Stimulated activated CD4-positive, alpha-beta T cell treated with anti-CD3 and anti-CD28 coated beads, Interleukin-12 subunit alpha, Interleukin-12 subunit beta, amount 100 ng/mL, for 24 hours (primary cell): ENCODE data around the gene CYP4A22.
"Not testable (repeated sequence)": the region's sequence is repeated elsewhere in the genome, so short reads cannot be mapped to it uniquely, and the experiment has no call there.

ENCODE experiments used
- DNase-seq, 2 experiments: peaks; one replicate each; pipeline ENCODE4 v3.0.0-alpha.2; 2020; ENCODE audit warnings: low read depth in 2 of 2

The CYP4A22 gene

GRCh38 chr1:47157957-47158356 is 20.7 kb downstream of the CYP4A22 start:
- not testable (repeated sequence) for DNase-seq

- DNase-seq, result no peak
Measured at GRCh38 chr1:47160716-47161115, 23.5 kb downstream of the CYP4A22 start.

- DNase-seq, result no peak
Measured at GRCh38 chr1:47161298-47162040, 24.2 kb downstream of the CYP4A22 start.

DNA sequence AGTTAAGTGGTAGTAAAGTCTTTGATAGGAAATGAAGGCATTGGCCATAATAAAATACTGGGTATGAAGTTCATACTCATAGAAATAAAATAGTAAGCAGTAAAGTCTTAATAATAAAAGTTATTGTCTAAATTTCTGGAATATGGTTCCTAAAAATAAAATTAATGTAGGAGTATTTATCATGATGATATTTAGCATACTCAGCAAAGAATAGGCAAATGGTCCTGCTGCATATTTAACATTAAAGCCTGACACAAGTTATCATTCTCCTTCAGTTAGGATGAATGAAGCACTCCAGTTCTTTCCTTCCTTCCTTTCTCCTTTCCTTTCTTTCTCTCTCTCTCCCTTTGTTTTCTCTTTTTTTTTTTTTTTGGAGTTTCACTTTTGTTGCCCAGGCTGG is 27.3 kb downstream of the CYP4A22 start:
- no peak for DNase-seq

DNA sequence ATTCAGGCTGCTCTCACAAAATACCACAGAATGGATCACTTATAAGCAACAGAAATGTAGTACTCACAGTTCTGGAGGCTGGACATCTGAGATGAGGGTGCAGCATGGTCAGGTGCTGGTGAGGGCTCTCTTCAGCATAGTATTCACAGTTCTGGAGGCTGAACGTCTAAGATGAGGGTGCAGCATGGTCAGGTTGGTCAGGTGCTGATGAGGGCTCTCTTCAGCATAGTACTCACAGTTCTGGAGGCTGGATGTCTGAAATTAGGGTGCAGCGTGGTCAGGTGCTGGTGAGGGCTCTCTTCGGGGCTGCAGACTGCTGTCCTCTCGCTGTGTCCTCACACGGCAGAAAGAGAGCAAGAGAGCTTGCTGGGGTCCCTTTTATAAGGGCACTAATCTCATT is 35.5 kb downstream of the CYP4A22 start:
- DNase-seq, result no peak

GRCh38 chr1:47174656-47175020 is 37.4 kb downstream of the CYP4A22 start:
- DNase-seq, result no peak

- peak in 1 of 2 experiments; percentile 52 for DNase-seq
Measured at GRCh38 chr1:47175227-47175934, 38.1 kb downstream of the CYP4A22 start.

DNA sequence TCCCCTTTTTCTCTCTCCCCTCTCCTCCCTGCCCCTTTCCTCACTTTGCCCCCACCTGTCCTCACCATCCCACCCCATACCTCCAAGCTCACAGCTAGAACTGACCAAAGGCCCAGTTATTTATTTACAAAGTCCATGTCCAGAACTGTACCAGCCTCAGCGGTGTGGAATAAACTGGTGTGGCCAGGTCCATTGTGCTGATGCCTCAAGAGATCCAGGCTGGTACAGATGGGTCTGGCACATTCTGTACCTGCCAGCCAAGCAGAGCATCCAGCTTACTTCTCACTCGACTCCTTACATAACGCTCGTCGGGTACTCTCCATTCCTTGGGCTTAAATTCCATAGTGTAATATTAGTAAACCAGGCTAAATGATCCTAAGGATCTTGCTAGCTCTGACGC is 40.8 kb downstream of the CYP4A22 start:
- DNase-seq, result no peak

GRCh38 chr1:47178654-47179016 is 41.4 kb downstream of the CYP4A22 start:
- DNase-seq, result no peak

DNA sequence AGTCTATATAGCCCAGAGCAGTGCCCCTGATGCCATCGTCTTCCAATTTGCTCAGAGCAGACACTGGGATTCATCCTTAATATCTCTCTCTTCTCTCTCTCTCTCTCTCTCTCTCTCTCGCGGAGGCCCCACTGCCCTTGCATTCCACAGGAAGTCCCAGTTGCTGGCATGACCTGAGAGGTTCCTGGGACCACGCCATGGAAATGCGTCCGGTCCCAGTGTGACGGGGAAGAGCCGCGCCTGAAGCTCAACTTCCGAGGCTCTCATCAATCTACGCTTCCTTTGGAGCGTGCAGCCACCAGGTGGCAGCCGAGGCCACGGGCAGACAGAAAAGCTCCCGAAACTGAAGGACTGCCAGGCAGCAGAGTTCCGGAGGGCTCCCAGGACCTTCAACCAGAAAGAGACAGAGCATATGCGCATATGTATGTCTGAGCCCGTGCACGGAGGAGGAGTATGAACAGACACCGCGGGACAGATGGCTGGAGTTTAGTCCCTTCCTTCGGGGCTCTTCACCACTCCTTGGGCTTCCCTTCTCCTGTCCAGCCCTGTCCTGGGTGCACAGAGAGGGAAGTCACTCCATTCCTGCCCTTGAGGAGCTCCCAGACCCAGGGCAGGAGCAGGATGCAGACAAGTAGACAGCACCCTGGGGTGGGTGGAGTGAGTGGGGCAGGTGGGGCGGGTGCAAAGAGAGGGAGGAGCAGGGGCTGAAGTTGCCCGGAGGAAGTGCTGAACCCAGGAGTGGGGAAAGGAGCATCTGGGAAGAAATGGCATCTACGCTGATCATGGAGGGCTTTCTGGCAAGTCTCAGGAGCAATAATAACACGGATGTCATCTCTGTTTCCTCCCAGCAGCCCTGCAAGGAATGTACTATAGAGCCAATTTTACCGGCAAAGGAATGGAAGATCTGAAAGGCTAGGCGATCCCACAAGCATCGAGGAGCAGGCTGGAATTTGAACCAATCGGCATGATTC is 42.1 kb downstream of the CYP4A22 start:
- DNase-seq, result peak; percentile 62 to 83

- DNase-seq, result no peak
Measured at GRCh38 chr1:47179988-47180563, 42.8 kb downstream of the CYP4A22 start.

DNA sequence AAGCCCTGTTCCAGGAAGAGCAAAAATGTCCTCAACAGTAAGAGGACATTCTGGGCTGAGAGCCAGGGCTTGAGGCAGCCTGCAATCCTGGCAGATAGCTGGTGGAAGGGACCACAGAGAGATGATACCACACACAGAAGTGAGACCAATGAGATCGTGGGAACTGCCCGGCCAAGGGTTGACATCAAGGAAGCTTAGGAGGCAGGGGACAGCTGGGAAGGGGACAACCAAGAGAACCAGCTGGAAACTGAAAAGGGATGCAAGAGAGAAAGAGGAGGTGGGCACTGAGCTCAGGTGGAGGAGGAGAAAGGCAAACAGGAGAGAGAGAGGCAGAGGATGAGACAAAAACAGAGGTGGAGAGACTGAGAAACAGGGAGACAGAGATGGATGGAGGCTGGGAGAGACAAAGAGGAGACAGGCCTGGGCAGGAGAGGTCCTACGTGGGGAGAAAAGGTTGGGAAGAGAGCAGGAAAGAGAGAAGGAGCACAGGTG is 43.4 kb downstream of the CYP4A22 start:
- no peak for DNase-seq

DNA sequence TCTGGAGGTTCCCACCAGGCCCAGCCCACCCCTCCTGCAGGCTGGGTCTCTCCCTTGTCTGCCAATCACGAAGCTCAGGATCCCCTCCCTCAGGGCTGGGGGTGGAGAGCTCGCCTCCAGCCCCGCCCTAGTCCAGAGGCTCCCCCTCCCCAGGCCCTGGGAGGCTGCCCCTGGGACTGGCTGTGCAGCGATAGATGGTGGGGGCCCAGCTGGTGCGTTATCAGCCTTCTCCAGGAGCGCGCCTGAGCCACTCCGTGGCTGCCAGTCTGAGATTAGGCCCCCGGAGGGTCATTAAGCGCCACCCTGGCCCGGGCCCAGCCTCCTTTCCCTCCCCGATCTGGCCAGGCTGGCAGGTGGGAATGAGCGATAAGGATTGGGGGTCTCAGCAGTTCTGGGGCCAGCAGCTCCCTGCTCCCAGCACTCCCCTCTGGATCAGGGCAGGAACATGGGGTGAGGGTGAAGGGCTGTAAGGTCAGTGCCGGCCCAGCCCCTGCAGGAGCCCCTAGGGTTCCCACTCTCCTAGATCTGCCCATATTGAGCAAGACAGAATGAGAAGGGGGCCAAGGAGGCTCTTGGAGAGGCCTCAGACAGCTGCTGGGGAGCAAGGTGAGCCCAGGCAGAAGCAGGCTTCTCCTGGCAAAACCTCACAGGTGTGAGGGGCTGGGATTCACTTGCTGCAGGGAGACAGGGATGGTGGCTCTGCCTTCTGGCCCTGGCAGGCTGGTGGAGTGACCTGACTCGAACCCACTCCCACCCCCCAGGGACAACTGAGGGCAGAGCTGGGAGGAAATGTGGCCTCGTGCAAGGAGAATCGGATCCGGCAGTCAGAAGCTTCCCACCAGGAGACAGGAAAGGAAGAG is 44.1 kb downstream of the CYP4A22 start:
- no peak for DNase-seq

DNA sequence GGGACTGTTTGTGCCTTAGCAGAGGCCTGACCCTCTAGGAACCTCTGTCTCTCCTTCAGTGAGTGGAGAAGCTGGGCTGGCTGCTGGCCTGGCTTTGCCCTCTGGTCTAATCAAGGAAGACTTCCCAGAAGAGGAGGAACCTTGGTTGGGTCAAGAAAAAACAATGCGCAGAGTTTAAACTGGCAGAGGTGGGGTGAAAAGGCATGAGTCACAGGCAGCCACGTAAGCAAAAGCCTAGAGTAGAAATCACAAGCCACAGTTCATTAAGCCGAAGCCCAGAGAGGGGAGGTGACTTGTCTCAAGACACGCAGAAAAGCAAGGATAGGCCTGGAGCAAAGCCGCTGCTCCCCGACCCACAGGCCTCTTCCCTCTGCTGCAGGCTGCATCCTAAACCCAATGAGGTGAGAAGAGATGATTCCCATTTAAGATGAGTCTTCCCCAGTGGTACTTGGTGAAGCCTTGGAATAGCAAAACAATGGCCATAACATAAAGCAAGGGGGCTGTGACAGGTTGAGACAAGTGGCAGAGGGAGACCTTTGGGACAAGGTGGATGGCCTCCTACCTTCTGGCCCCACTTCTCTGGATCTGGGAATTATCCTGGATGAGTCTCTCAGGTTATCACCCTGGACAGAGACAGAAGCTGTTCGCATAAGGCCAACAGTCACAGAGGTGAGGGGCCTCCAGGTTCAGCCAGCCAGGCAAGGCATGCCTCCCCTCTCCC is 44.9 kb downstream of the CYP4A22 start:
- no peak for DNase-seq

DNA sequence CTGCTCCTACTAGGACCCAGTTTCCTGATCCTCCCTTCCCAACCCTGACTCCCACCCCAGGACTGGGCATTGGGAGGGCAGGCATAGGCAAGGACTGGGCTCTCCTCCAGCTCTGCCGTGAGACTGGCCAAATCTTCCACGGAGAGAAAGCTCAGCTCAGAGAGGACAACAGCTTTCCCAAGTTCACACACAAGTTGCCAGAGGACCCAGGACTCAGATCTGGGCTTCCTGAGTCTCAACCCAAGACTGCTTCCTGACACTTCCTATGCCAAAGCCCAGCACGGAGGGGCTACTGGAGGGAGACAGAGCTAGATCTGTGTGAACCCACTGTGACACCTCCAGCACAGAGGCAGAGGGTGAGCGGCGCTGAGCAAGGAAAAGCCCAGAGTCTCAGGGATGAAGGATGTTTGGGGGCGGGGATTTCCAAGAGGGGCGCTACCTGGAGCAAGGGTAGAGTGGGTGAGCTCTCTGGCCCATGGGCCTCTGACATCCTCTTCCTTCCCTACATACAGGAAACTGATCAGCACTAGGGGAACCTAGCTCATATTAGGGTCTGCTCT is 45.5 kb downstream of the CYP4A22 start:
- DNase-seq, result no peak

- no peak for DNase-seq
Measured at GRCh38 chr1:47183308-47184089, 46.3 kb downstream of the CYP4A22 start.

DNA sequence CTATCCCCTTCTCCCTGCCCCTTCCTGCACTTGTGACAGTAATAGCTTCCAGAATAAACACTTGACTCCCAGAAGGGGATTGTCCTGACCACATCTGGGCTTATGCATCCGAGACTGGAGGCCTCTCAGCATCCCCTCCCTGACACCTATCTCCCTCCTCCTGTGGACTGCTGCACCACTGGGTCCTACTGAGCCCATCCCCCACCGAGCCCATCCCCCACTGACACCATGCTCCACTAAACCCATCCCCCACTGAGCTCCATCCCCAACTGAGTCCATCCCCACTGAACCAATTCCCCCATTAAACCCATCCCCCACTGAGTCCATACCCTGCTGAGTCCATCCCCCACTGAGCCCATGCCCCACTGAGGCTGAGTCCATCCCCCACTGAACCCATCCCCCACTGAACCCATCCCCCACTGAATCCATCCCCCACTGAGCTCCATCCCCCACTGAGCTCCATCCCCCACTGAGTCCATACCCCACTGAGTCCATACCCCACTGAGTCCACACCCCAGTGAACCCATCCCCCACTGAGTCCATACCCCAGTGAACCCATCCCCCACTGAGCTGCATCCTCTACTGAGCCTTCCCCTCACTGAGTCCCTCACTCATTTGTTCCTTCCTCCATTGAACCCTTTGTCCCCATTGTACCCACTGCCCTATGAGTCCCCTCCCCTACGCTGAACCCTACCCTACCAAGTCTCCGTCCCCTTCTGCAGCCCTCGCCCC is 47.0 kb downstream of the CYP4A22 start:
- DNase-seq, result no peak
